GM23338 (cell line): ENCODE measurements around the gene XRN1. TPM values are rescaled to one million over a fixed set of nuclear protein-coding genes. Genes with fewer than 3 reads are reported as not detected.

Experiments
- CREB1 ChIP-seq: fragments of 250-450 bp; sonication (Bioruptor Pico); IDR thresholded peaks from 2 replicates; pipeline ENCODE4 v1.5.0; 2020; ENCODE audit warnings: low read depth, mild to moderate bottlenecking, moderate library complexity
- ETS1 ChIP-seq: IDR thresholded peaks from 2 replicates; pipeline ENCODE4 v1.6.1; 2016; ENCODE audit warnings: antibody characterized with exemption
- EZH2 ChIP-seq: fragments of 200-600 bp; sonication (generic); IDR thresholded peaks from one replicate; pipeline ENCODE4 v1.8.0; 2017; ENCODE audit warnings: antibody characterized with exemption, mild to moderate bottlenecking, low read depth; ENCODE audit not compliant: unreplicated experiment
- EZH2phosphoT487 ChIP-seq: fragments of 200-600 bp; sonication (generic); IDR thresholded peaks from one replicate; pipeline ENCODE4 v1.8.1; 2018; ENCODE audit warnings: antibody characterized with exemption; ENCODE audit not compliant: unreplicated experiment
- JUNB ChIP-seq: IDR thresholded peaks from one replicate; pipeline ENCODE4 v1.6.1; 2016; ENCODE audit warnings: antibody characterized with exemption; ENCODE audit not compliant: unreplicated experiment
- NANOG ChIP-seq: IDR thresholded peaks from 2 replicates; pipeline ENCODE4 v1.6.1; 2016; ENCODE audit warnings: antibody characterized with exemption, borderline replicate concordance
- POLR2AphosphoS5 ChIP-seq: IDR thresholded peaks from 2 replicates; pipeline ENCODE4 v1.6.1; 2016; ENCODE audit warnings: antibody characterized with exemption, low read depth
- REST ChIP-seq: IDR thresholded peaks from one replicate; pipeline ENCODE4 v1.6.1; 2018; ENCODE audit warnings: antibody characterized with exemption; ENCODE audit not compliant: unreplicated experiment
- ZNF114 ChIP-seq: fragments of 250-450 bp; sonication (Bioruptor Pico); IDR thresholded peaks from 2 replicates; pipeline ENCODE4 v1.5.0; 2020; ENCODE audit warnings: mild to moderate bottlenecking, moderate library complexity
- ZNF462 ChIP-seq: fragments of 250-450 bp; sonication (Bioruptor Pico); IDR thresholded peaks from 2 replicates; pipeline ENCODE4 v1.5.0; 2020; ENCODE audit warnings: mild to moderate bottlenecking, moderate library complexity
- polyA plus RNA-seq: library from polyadenylated mRNA; unstranded; fragments of >200 nt; fragmentation: Nextera tagmentation; extraction: Ambion mirVana; gene quantifications from 2 replicates; pipeline ENCODE4 v1.2.1, GENCODE V29; 2016
- total RNA-seq: library from RNA; depleted of rRNA; stranded (reverse); fragments of >200 nt; shearing (Covaris generic); gene quantifications from 2 replicates; pipeline ENCODE4 v1.2.3, GENCODE V29; 2014

The XRN1 gene
- total and polyA plus RNA-seq, 2 experiments from 2014 or later = 10.9 to 16.6 TPM

GRCh38 chr3:142272200-142272891 lies 175.5 kb downstream of the XRN1 start (continued):
- TF ChIP-seq ZNF462 (CRISPR knock-in tag) (no peak), EZH2phosphoT487 (no peak), EZH2 (no peak), NANOG (no peak), CREB1 (CRISPR knock-in tag) (no peak), ZNF114 (CRISPR knock-in tag) (no peak), REST (no peak), ETS1 (no peak), JUNB (no peak), POLR2AphosphoS5 (no peak)
